ENCODE results near the gene HNRNPUL1. TPM values are rescaled to one million over a fixed set of nuclear protein-coding genes. Genes with fewer than 3 reads are reported as not detected.

HNRNPUL1 gene
- total RNA-seq, 1 experiment from 2014 or later = 315 TPM

- Histone ChIP-seq H4K91ac (ENCODE audit: insufficient read length, low read depth, low read length) (no peak overlapping the region), H2BK12ac (ENCODE audit: insufficient read length, low read depth, low read length) (no peak overlapping the region), H3K79me1 (ENCODE audit: insufficient read depth, low read depth, low read length, poor library complexity, severe bottlenecking) (no peaks in the 10 kb centered on the region), H3T11ph (ENCODE audit: low read length) (no peak overlapping the region), H3K79me2 (ENCODE audit: insufficient read depth, low read length) (no peaks in the 10 kb centered on the region), H3K18ac (ENCODE audit: insufficient read length, low read depth, low read length) (no peak overlapping the region), H3K4me2 (ENCODE audit: insufficient read depth, insufficient read length, low read length) (peak overlapping the region; percentile 11), H4K5ac (ENCODE audit: insufficient read length, low read depth, low read length) (no peak overlapping the region), H3K27me3 (ENCODE audit: insufficient read depth, low read length) (peaks cover 10% of the 10 kb centered on the region; the same call in 1 of the 2 replicates), H3K14ac (ENCODE audit: insufficient read depth, low read length) (no peak overlapping the region), H3K23ac (ENCODE audit: insufficient read length, low read depth, low read length) (no peak overlapping the region), H2AK5ac (ENCODE audit: insufficient read length, low read length) (no peak overlapping the region), H3K4me1 (ENCODE audit: insufficient read depth, low read length) (no peaks in the 10 kb centered on the region; the same call in 1 of the 2 replicates), H4K8ac (replicated peaks; ENCODE audit: insufficient read length, low read depth, low read length) (no peak overlapping the region), H3K4ac (ENCODE audit: low read depth, low read length) (no peak overlapping the region), H2BK15ac (ENCODE audit: low read depth, low read length) (no peak overlapping the region), H3K27ac (ENCODE audit: insufficient read length, low read depth, low read length) (no peak overlapping the region), H4K20me1 (ENCODE audit: control insufficient read depth, insufficient read depth, insufficient read length) (no peaks in the 10 kb centered on the region), H2AFZ (ENCODE audit: low read length) (no peak overlapping the region), H2BK20ac (ENCODE audit: low read depth, low read length, poor library complexity, severe bottlenecking) (no peak overlapping the region), H3K9ac (ENCODE audit: extremely low read depth, insufficient read length, low read length) (no peak overlapping the region), H3K23me2 (ENCODE audit: insufficient read length, low read depth, low read length, poor library complexity, severe bottlenecking) (peaks cover 26% of the 10 kb centered on the region), H3K9me3 (ENCODE audit: control insufficient read depth, low read depth, low read length) (no peaks in the 10 kb centered on the region), H2BK5ac (ENCODE audit: insufficient read length, low read length) (no peak overlapping the region), H2BK120ac (ENCODE audit: low read depth, low read length, poor library complexity, severe bottlenecking) (no peak overlapping the region), H3K56ac (ENCODE audit: insufficient read length, low read depth, low read length) (no peak overlapping the region)
- WGBS (ENCODE audit: extremely low coverage, insufficient read length, low lambda C conversion rate) = no CpG with 5 or more reads among the region's 23 CpGs
- peak overlapping the region; percentile 73 to 80 for H3K4me3 Mint-ChIP-seq
- no peaks in the 10 kb centered on the region; a peak in 1 of 5 replicates for H3K9me3 Mint-ChIP-seq
- H3K27ac Mint-ChIP-seq = no peak overlapping the region; a peak in 2 of 7 replicates
- H3K27me3 Mint-ChIP-seq (ENCODE audit: low read depth) = peaks cover 44% of the 10 kb centered on the region
- no peak for DNase-seq
- TF ChIP-seq CTCF (conservative IDR thresholded peaks at IDR 0.05) = no peak
- H3K36me3 Mint-ChIP-seq (ENCODE audit: insufficient read depth in 1 of 3, low read depth in 3 of 3) = peaks cover 0 to 10% (median 2%) of the 10 kb centered on the region in 3 experiments; a peak in 4 of 7 replicates
- H3K4me1 Mint-ChIP-seq = peaks cover 21 to 22% of the 10 kb centered on the region in 2 experiments
Observed at GRCh38 chr19:41354343-41354953, 90.3 kb downstream of the HNRNPUL1 start.

Data from H9 (cell line).